HG02759 (cell line): ENCODE measurements around the gene SUPT20HL1.
"Not testable (repeated sequence)": the region's sequence is repeated elsewhere in the genome, so short reads cannot be mapped to it uniquely, and the experiment has no call there.

Source experiments
- ATAC-seq: cut with Tn5 transposase; IDR thresholded peaks from one replicate; pipeline ENCODE4 v1.9.1; 2021; ENCODE audit warnings: mild to moderate bottlenecking, moderate library complexity; ENCODE audit not compliant: unreplicated experiment

The SUPT20HL1 gene

GRCh38 chrX:24362089-24362745, 1.8 kb downstream of the SUPT20HL1 start:
- ATAC-seq: not testable (repeated sequence)

- ATAC-seq: not testable (repeated sequence)
Measured at GRCh38 chrX:24363432-24364181, 3.2 kb downstream of the SUPT20HL1 start.

- no peak for ATAC-seq
Measured at GRCh38 chrX:24364326-24364725, 3.9 kb downstream of the SUPT20HL1 start.

- no peak for ATAC-seq
Measured at GRCh38 chrX:24364851-24365538, 4.6 kb downstream of the SUPT20HL1 start.

GRCh38 chrX:24366762-24367400, 6.4 kb downstream of the SUPT20HL1 start:
- not testable (repeated sequence) for ATAC-seq

GRCh38 chrX:24369816-24370215, 9.4 kb downstream of the SUPT20HL1 start:
- ATAC-seq: no peak

- peak; percentile 68 for ATAC-seq
Measured at GRCh38 chrX:24371391-24371972, 11.0 kb downstream of the SUPT20HL1 start.

- ATAC-seq: no peak
Measured at GRCh38 chrX:24372021-24372763, 11.8 kb downstream of the SUPT20HL1 start.

- ATAC-seq: no peak
Measured at GRCh38 chrX:24375600-24376131, 15.2 kb downstream of the SUPT20HL1 start.

- ATAC-seq: no peak
Measured at GRCh38 chrX:24376403-24376802, 16.0 kb downstream of the SUPT20HL1 start.

GRCh38 chrX:24377195-24377594, 16.8 kb downstream of the SUPT20HL1 start:
- no peak for ATAC-seq

- ATAC-seq: no peak
Measured at GRCh38 chrX:24377911-24378468, 17.6 kb downstream of the SUPT20HL1 start.

- ATAC-seq: no peak
Measured at GRCh38 chrX:24378706-24379105, 18.3 kb downstream of the SUPT20HL1 start.

- no peak for ATAC-seq
Measured at GRCh38 chrX:24380262-24381187, 20.1 kb downstream of the SUPT20HL1 start.

- not testable (repeated sequence) for ATAC-seq
Measured at GRCh38 chrX:24382315-24382714, 21.9 kb downstream of the SUPT20HL1 start.

- no peak for ATAC-seq
Measured at GRCh38 chrX:24387724-24388123, 27.3 kb downstream of the SUPT20HL1 start.

- no peak for ATAC-seq
Measured at GRCh38 chrX:24391389-24391788, 30.9 kb downstream of the SUPT20HL1 start.

GRCh38 chrX:24391843-24392242, 31.4 kb downstream of the SUPT20HL1 start:
- no peak for ATAC-seq

GRCh38 chrX:24392709-24393108, 32.3 kb downstream of the SUPT20HL1 start:
- no peak for ATAC-seq
